Measurements from ENCODE around the gene SNX7. TPM values are rescaled to one million over a fixed set of nuclear protein-coding genes. Genes with fewer than 3 reads are reported as not detected.

The SNX7 gene
- total and polyA plus RNA-seq, 12 donors = 3.6 to 24.8 (median 15.2) TPM

DNA sequence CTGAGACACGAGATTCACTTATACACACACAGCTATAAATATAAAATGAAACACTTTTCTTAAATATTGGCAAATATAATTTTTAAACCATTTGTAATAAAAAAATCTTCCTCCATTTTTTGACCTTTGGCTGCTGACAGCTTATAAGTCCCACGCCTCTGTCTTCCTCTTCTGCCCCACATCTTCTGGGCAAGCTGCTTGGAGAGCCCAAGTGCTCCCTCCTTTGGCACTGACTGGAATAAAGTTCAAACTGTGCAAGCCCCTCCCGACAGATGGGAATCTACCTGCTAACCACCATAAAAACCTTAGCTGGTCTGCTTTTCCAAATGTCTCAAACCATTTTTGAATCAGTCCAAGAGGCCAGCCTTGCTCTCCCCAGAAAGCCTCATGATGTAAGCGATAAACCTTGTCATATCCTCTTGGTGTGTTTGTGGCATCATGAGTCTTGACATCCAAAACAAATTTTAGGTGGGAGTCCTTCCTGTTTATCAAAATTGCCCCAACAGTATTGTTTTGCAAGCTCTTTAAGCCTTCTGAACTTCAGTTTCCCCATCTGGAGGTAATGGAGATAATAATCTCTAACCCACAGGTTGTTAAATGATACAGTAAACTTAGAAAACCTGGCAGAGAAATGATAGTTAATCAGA lies 99.8 kb downstream of the SNX7 start:
- TF ChIP-seq, protein P1, sequence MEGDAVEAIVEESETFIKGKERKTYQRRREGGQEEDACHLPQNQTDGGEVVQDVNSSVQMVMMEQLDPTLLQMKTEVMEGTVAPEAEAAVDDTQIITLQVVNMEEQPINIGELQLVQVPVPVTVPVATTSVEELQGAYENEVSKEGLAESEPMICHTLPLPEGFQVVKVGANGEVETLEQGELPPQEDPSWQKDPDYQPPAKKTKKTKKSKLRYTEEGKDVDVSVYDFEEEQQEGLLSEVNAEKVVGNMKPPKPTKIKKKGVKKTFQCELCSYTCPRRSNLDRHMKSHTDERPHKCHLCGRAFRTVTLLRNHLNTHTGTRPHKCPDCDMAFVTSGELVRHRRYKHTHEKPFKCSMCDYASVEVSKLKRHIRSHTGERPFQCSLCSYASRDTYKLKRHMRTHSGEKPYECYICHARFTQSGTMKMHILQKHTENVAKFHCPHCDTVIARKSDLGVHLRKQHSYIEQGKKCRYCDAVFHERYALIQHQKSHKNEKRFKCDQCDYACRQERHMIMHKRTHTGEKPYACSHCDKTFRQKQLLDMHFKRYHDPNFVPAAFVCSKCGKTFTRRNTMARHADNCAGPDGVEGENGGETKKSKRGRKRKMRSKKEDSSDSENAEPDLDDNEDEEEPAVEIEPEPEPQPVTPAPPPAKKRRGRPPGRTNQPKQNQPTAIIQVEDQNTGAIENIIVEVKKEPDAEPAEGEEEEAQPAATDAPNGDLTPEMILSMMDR (IDR thresholded peaks at IDR 0.05) = no peak
- Histone ChIP-seq H3K4me3 (no peak overlapping the region), H3K36me3 (peaks cover 0 to 16% (median 0%) of the 10 kb centered on the region in 9 donors), H3K9me3 (no peaks in the 10 kb centered on the region), H3K27me3 (no peaks in the 10 kb centered on the region), H3K4me1 (peaks cover 0 to 10% (median 0%) of the 10 kb centered on the region in 9 donors), H3K27ac (no peak overlapping the region)
- 82 to 88% methylated on average over 4 of the region's 4 CpGs for WGBS, 2 donors
- ATAC-seq (no peak), DNase-seq (no peak)
- intact Hi-C loops (cut with DNase I) = no loop called here

DNA sequence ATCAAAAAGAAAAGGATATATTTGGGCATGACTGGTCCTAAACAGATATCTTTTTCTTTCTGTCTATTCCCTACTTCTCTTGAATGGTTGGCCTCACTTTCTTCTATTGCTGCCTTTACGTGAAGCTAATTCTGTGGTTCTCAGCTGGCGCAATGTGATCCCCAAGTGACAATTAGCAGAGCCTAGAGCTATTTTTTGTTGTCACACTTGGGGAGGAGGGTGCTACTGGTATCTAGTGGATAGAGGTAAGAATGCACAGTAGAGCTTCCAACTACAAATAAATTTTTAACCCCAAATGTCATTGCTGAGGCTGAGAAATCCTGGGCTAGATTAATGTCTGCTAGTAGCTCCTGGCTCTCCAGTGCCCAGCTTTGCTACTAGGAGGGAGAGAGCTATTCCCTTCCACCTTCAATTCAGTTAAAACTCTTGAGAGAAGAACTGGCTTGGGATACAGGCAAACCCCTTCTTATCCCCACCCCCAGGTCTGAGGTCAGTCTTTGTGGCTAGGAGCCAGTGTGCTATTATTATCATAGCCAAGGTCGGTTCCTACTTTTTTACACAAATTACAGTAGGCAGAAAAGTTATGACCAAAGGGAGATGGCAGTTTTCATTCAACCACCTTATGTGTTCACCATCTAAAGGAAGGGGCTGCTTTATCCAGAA lies 102.1 kb downstream of the SNX7 start:
- no peak overlapping the region for H3K27ac ChIP-seq
- peak in 1 of 2 donors; percentile 7 for DNase-seq
- TF ChIP-seq, protein P1 (IDR thresholded peaks at IDR 0.05) = no peak

DNA sequence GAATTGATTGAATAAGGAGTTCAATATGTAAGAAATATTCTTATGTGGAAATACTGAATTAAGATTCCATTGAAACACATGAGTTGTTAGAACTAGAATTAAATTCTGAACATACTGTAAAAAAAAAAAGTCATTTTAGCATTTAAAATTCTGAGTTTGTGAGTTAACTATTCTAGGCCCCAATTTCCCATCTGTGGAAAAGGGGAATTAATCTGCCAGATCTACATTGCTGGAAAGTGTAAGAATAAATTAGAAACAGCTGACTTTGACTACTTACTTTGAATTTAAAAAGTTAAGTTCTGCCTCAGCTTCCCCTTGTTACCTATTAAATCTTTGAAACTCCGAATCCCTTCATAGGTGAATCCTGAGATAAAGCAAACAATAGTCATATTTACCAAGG lies 103.0 kb downstream of the SNX7 start:
- Histone ChIP-seq H3K27ac (no peak overlapping the region), H3K4me1 (peaks cover 0 to 11% (median 0%) of the 10 kb centered on the region in 9 donors)
- 0 to 42% methylated on average over 1 of the region's 1 CpG for whole genome bisulfite sequencing, 2 donors

More for the DNA sequence above, 102.1 kb downstream of the SNX7 start:
- intact Hi-C loops (cut with DNase I) = no loop called here
- WGBS, 2 donors = 30 to 44% methylated on average over 3 of the region's 3 CpGs
- Histone ChIP-seq H3K4me3 (no peak overlapping the region), H3K9me3 (no peaks in the 10 kb centered on the region), H3K27me3 (no peaks in the 10 kb centered on the region), H3K36me3 (peaks cover 0 to 16% (median 0%) of the 10 kb centered on the region in 9 donors), H3K4me1 (peaks cover 0 to 11% (median 0%) of the 10 kb centered on the region in 9 donors)
- ATAC-seq = peak in 6 of 8 donors; percentile 11 to 79 (median 61)

DNA sequence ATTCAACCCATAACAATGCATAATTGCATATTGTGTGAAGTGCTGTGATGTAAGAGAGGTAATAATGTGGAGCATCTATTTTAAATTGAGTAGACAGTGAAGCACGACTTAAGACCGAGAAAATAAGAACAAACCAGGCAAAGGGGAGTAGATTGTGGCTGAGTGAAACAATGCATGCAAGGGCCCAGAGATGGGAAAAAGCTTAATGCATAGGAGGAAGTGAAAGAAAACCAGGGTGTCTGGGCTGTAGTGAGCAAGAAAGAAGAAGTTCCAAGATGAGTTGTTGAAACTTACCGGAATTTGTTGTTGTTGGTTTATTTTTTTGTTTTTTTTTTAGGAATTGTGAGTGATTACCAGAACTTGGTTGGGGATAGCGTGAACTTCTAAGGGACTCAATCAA lies 104.7 kb downstream of the SNX7 start:
- no peaks in the 10 kb centered on the region for H3K27me3 ChIP-seq
- 88 to 91% methylated on average over 4 of the region's 4 CpGs for WGBS, 2 donors
- peaks cover 0 to 11% (median 0%) of the 10 kb centered on the region in 9 donors for H3K4me1 ChIP-seq
- intact Hi-C loops (cut with DNase I) = no loop called here
- H3K9me3 ChIP-seq = no peaks in the 10 kb centered on the region
- no peak for ATAC-seq
- H3K27ac ChIP-seq = no peak overlapping the region
- DNase-seq = no peak
- H3K4me3 ChIP-seq = no peak overlapping the region
- TF ChIP-seq, protein P1 (IDR thresholded peaks at IDR 0.05) = no peak
- no peaks in the 10 kb centered on the region for H3K36me3 ChIP-seq

More for the DNA sequence above, 103.0 kb downstream of the SNX7 start:
- Histone ChIP-seq H3K36me3 (peaks cover 0 to 15% (median 0%) of the 10 kb centered on the region in 9 donors), H3K27me3 (no peaks in the 10 kb centered on the region), H3K9me3 (no peaks in the 10 kb centered on the region), H3K4me3 (no peak overlapping the region)
- DNase-seq (no peak), ATAC-seq (no peak)
- intact Hi-C loops (cut with DNase I) = no loop called here
- TF ChIP-seq, protein P1 (IDR thresholded peaks at IDR 0.05) = no peak
